NCI-H2107 (cell line): ENCODE data around the gene AKT2.
A peak's percentile ranks its signal among the peaks of the same experiment; 100 is the strongest.

Source experiments
- DNase-seq: peaks from one replicate; lab custom pipeline; 2025; lab: John Stamatoyannopoulos, UW

Gene AKT2

DNA sequence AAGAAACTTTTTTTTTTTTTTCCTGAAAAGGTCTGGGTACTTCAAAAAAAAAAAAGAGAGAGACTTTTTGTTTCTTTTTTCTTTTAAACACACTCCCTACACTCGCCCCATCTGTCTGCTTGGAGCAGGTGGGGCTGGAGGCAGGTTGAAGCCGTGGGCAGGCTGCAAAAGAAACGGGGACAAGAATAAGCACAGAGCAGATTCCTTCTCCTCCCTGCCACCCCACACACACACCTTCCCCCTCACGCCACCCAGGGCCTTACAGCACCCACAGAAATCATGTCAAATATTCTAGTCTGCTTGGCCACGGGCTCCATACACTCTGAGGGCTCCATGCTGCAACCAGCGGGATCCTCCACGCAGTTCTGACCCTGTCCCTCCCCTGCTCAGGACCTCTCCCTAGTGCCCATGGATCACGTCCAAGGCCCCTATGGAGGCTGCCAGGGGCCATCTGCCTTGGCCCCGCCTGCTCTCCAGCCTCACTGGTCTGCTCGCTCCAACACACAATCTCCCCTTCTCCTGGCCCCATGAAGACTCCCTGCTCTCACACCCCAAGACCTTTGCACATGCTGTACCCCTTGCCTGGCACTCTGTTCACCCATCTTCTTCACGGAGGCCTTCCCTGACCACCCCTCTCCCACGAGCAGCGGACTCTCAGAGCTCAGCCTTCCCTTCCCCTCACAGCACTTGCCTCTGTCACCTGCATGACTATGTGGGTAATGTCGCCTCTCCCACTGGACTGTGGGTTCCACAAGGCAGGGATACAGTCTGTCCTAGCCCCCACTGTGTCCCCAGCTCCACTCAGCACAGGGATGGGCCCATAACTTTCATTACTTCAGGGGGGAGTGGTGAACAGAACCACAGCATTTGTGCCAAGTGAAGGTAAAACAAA lies 11.4 kb downstream of the AKT2 start:
- no peak for DNase-seq

DNA sequence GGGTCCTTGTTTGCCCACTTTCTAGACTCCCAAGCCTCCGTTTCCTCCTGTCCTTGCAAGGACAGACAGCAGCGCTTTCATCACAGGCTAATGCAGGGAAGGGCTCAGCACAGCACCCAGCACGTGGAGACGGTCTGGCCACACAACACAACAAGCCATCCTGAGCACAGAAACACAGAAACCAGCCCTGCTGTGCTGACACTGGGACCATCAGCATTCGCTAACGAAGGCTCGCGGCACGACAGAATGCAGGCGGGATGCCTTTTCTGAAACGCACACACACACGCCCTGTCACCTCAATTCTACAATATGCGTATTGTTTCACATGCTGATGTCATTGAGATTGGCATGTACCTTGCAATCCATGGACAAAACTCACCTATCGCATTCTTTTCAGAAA lies 12.9 kb downstream of the AKT2 start:
- DNase-seq = no peak

DNA sequence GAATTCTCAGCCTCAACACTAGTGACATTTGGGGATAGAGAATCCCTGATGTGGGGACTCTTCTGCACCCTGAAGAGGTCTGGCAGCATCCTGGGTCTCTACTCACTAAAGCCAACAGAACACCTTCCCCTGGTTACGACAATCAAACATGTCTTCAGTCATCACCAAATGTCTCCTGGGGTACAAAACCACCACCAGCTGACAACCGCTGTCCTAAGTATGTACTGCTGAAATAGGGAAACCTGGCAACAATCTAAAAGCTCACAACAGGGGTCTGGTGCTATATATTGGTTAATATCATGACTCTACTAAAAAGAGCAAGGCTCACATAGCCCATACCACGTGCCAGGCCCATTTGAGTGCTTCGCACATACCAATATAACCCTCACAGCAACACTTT lies 13.4 kb downstream of the AKT2 start:
- no peak for DNase-seq

DNA sequence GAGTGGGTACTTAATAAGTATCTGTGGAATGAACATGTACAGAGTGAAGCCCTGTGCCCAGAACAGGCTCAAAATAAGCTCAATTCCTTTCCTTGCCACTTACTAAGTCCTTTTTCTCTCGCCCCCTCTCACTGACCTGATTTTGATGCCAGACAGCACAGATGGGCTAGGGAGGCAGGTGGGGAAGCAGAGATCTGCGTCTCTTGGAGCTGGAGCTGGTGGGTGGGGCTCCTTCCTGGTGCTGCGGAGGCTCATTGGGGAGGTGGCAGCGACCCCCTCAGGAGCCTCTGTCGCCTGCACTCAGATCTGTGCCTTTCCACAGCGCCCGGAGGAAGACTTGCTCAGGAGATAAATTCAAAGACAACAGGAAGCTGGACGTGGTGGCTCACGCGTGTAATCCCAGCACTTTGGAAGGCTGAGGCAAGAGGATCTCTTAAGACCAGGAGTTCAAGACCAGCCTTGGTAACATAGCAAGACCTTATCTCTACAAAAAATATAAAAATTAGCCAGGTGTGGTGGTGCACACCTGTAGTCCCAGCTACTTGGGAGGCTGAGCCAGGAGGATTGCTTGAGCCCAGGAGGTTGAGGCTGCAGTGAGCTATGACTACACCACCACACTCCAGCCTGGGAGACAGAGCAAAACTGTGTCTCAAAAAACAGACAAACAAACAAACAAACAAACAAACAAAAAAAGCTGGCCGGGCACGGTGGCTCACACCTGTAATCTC lies 14.6 kb downstream of the AKT2 start:
- no peak for DNase-seq

DNA sequence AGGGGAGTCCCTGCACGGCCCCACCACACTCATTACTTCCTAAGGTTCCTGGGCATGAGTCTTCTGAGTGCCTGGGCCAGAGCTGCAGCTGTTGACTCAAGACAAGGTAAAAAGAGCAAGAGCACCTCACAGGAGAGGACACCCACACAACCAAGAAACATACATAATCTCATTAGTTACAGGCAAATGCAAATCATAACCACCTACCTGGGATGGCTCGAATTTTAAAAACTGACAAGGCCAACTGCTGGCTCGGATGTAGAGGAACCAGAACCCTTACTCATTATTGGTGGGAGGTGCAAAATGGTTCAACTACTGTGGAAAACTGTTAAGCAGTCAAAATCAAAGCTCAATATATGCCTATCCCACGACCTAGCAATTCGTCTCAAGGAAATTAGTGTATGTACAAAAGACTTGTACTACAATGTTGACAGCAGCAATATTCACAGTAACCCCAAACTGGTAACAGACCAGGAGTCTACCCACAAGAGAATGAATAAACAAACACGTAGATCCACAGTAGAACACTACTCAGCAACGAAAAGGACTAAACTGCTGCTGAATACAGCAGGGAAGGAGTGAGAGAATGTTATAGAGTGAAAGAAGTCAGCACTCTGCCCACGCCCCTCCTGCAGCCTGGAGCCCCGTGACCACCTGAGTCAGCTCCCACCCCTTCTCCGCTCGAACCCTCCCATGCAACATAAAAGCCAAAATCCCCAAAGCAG lies 15.8 kb downstream of the AKT2 start:
- DNase-seq = no peak

DNA sequence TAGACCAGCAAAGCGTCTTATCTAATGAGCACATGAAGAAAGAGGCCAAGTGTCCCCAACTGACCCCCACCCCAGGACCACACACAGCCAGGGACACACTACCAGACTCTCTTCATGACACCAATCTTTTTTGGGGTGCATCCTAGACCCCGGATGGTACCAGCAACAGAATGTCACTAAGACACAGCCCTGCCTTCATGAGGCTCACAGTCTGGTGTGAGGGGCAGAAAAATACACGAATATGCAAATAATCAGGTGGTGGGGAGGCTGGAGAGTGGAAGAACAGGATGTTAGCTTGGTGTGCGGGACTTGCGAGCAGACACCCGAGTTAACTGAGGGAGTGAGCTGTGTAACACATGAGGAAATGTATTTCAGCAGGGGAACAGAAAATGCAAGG lies 17.5 kb downstream of the AKT2 start:
- DNase-seq = no peak

DNA sequence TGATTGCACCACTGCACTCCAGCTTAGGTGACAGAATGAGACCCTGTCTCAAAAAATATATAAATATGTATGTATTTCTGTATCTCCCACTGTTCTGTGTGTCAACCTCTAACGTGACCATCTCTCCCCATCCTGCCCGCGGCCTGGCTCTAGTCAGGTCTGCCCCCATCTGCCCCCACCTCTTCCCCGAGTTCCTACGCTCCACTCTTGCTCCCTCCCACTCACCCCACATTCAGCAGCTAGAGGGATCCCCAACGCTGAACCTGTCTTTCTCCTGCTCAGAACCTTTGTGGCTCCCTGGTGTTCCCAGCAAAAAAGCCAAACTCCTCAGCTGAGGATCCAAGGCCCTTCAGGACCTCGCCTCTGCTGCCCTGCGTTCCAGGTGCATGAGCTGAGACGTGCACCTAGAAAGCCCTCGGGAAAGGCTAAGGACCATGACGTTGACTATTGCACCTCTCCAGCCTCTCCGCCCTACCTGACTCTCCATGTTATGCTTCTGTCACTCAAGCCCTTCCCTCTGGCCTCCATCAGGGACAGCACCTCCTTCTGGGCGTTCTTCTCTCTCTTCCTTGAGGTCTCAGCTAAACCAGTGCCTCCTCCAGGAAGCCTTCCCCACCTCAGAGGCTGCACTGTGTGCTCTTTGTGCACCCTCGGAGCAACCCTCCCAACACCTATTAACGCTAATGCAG lies 18.1 kb downstream of the AKT2 start:
- DNase-seq = no peak

DNA sequence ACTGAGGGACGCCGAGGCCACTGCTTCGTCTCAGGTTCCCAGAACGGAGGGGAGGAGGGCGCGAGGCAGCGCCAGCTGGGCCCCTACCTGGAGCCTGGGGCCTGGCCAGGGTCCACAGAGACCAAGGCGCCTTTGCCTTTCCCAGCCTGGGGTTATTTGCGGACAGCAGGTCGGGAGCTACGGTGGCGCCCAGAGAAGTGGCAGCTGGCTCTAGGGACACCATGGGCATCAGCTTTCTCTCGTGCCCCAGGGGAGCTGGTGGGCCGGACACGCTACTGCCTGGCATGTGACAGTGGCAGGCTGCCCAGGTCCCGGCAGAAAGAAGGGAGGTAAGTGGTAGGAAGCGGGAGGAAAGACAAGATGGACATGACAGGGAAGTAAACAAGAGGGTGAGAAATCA lies 19.0 kb downstream of the AKT2 start:
- DNase-seq = peak; percentile 73

DNA sequence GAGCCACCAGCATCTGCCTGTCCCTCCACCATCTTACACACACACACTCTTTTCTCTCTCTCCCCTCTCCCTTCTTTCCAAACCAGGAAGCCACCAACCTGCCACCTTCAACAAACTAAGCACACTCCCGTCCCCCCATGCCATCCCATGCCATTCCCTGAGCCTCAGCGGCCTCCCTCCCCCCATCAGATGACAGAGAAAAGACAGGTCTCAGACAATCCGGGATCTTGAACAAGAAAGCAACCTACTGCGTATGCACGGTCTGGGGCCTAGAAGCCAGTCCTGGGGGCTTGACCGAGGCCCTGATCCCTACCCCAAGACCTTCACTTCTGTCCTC lies 19.4 kb downstream of the AKT2 start:
- DNase-seq = no peak

DNA sequence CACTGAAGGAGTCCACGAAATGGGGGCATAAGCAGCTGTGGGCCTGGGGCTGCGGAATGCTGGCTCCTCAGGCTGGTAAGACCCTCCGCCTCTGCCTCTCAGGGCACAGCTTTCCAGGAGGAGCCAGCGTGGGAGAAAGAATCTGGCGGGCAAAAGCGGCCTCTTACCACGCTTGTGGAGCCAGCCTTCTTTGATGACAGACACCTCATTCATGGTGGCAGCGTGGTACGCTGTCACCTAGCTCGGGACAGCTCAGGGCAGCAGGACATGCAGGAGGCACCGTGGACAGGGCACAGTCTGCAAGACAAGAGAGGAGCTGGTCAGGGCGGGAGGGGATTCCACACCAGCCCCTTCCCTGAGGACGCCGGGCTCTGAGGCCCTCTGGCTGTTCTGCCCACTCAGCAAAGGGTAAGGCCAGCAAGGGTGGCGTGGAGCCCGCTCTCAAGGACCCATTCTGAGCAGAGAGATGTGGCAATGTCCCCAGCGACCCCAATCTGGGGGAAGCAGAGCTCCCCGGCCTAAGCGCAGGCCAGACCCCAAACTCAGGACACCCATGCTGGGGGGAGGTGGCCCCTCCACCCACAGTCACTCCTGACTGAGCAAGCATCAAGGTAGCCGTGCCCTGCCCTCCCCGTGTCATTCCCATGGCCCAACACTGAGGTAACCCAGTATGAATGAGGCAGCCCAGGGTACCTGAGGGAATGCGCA lies 19.9 kb downstream of the AKT2 start:
- DNase-seq = no peak

DNA sequence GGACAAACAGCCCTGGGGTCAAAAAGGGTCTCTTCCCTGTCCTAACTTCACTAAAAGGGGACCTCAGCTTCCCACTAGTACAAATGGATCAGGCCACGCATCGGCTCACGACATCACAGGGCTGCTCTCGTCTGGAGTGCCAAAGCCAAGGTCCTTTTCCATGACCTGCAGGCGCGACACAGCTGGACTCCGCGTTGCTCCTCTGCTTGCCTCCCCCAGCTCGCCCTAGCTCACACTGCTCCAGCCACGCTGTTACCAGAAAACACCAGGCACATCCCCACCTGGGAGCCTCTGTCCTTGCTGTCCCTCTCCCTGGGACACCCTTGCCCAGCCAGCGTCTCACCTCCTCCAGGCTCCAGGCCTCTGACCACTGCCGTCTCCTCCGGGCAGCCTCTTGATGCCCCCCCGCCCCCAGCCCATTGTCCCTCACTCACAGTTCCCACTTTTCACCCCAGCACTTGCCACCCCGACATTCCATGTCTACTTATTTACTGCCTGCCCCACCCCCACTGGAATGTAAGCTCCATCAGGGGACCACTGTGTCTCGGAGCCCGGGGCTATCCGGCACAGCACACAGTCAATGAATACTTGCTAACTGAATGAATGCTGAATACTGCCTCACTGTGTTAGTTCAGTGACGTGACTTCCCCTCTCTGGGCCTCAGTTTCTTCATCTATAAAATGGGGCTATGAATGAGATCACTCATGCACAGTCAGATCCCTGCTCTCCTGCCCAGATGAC lies 20.7 kb downstream of the AKT2 start:
- DNase-seq = no peak

DNA sequence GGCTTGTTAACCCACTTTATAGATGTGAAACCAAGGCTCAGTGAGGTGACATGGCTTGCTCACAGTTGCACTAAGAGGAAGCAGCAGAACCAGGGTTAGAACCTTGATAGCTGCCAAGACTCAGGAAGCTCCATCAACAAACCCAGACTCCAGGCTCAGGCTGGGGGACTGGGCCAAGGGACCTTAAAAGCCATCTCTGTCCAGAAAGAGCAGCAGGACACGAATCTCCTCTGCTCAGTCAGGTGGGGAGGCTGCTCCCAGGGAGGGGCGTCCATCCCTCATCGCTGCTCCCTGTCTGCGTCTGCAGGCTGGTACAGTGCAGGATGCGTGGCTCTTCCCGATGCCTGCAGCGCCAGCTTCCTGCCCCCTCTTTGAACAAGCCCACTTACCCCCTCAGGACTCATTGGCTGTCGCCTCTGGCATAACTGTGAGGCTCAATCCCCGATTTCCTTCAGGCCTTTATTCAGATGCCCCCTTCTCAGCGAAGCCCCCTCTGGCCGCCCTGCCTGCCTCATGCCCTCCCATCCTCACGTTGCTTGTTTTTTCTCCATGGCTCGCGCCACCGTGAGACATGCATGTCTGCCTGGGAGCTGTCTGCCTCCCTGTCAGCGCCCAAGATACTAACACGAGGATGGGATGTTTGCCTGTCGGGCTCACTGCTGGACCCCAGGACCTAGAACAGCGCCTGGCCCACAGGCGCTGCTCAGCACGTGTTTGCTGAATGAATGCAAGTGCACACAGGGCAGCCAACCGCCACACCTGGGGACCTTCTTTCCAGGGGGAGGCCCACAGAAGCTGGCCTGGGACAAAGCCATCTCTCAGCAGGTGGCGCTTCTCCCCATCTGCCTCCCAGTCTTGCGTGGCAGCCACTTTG lies 21.5 kb downstream of the AKT2 start:
- no peak for DNase-seq

DNA sequence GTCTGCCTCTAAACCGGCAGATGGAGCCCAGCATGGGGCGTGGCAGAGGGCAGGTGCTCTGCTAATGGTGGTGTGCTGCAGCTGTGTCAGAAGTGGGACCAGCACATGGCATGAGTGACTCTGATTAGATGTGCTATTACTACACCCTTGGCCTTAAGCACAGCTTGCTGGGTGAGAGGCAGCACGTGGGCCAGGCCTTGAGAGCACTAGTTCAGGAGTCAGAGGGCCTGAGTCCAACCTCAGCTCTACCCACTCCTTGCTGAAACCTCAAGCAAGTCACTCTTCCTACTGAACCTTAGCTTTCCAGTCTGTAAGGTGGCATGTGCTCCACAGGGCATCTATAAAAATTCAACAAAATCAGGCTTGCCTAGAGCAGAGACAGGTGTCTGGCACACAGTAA lies 22.7 kb downstream of the AKT2 start:
- DNase-seq = no peak

DNA sequence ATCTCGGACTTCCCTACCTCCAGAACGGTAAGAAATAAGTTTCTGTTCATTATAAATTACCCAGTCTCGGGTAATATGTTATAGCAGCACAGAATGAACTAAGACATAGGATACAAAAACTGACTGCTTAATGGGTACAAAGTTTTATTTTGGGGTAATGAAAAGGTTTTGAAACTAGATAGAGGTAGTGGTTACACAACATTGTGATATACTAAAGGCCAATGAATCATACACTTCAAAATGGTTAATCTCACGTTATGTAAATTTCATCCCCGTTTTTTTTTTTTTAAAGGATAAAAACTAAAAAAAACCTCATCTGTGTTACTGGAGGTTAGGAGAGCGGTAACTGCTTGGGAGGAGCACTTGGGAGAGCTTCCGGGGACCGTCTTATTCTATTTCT lies 23.5 kb downstream of the AKT2 start:
- DNase-seq = no peak

DNA sequence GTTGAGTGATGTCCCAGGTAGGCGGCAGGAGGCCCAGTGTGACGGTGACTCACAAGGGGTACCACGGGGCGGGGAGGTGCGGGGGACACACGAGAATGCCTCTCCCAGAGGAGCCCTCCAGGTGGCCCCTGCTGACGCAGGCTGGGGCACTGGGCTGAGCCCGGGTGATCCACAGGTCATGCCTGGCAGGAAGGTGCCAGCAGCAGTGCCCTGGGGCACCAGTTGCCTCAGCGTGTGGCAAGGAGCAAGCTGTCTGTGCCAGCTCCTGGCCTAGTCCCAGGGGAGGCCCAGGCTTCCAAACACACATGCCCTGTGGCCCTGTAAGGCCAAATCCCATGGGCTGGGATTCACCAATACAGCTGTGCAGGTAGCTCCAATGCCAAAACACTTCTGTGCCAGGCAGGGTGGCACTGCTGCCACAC lies 28.0 kb downstream of the AKT2 start:
- no peak for DNase-seq

DNA sequence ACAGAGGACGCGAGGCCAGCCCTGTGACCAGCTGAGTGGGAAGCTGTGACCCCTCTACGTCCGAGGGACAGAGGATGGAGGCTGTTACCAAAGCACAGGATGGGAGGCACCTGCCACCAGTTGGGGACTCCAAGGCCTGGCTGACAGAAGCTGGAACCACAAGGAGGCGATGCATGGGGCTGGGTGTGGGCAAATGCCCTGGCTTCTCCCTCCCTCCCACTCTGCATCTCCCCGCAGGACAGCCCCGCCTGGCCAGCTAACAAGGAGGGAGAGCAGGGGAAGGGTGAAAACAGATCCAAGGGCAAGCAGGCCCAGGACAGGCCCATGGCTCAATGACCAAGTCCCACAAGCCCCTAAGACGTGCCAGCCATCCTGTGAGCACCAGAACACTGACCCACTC lies 28.6 kb downstream of the AKT2 start:
- DNase-seq = no peak

DNA sequence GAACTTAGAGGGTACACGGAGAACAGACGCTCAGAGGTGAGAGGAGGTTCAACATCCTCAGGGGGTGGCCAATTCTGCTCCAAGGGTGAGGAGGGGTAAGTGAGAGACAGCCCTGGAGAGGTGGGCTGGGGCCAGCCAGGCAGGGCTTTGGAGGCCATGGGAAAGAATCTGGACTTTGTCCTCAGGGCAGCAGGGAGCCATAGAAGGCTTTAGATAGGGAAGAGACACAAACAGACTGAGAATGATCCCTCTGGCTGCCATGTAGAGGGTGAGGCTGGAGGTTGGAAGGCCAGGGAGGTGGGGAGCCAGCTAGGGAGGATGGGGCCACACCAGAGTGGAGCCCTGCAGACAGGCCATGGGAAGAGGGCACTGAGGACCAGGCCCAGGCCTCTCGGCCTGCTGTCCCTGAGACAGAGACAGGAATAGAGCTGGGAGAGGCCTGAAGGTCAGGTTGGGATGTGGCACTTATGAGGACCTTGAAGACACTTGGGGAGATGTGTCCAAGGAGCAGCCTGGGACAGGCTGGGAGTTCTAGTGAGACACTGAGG lies 29.5 kb downstream of the AKT2 start:
- no peak for DNase-seq

DNA sequence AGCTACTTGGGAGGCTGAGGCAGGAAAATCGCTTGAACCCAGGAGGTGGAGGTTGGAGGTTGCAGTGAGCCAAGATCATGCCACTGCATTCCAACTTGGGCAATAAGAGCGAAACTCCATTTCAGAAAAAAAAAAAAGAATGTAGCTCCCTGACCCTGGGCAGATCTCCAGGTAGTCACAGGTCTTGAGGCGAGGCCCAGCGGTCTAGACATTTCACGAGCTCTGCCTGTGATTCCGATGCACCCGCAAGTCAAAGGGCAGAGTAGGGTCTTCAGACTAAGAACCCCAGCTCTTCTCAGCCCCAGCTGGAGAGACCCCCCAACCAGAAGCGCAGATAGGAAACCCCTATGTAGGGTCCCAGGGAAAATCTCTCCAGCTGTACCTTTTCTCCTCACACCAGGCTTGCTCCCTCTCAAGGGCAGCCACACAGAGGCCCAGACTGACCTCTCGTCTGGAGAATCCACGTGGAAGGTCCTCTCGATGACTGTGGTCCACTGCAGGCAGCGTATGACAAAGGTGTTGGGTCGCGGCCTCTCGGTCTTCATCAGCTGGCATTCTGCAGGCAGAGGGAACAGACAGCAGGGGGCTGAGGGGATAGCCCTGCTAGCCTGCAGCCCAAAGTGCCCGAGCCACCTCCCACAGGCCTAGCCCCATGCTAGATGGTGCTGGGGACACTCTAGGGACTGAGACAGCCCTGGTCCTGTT lies 30.3 kb downstream of the AKT2 start:
- DNase-seq = no peak

DNA sequence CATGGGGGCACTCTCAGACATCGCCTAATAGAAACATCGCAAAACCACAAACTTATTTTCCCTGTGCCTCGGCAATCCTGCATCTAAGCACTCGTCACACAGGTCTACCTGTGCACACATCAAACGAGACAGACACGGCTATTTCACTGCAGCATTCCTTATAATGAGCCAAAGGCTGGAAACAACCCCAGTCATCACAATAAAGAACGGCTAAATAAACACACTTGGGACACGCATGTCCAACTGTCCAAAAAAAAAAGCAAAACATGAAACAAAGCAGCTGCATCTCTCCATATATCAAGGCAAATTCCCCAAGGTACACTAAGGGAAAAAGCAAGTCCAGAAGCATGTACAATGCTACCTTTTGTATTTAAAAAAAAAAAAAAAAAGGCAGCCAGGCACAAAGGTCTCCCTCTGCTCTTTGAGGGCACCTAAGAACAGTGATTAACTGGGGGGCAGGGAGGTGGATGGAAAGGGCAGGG lies 31.5 kb downstream of the AKT2 start:
- no peak for DNase-seq
